ENCODE results near the gene MCEMP1. TPM values are rescaled to one million over a fixed set of nuclear protein-coding genes. Genes with fewer than 3 reads are reported as not detected.

Gene MCEMP1
- total RNA-seq, 1 donor from 2014 or later = not detected

DNA sequence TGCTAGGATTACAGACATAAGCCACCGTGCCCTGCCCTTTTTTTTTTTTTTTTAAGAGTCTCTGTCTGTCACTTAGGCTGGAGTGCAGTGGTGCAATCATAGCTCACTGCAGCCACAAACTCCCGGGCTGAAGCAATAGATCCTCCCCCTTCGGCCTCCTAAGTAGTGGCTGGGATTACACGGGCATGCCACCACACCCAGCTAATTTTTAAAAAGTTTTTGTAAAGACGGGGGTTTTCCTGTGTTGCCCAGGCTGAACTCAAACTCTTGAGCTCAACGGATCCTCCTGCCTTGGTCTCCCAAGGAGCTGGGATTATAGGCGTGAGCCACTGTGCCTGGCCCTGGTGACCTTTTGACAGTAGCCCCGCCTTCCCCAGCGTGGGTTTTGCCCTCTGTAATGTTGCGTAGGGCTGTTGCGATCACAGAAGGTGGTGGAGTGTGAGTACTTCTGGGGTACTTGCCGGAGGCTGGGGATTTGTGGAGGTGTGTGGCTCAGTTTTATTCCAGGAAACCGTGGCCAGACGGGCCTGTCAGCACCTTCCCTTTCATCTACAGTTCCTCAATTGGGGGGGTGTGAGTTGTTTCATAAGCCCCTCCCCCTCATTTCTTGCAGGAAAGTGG, 19.6 kb upstream of the MCEMP1 start:
- no peaks in the 10 kb centered on the region for H3K36me3 ChIP-seq
- H3K4me3 ChIP-seq = no peak overlapping the region
- intact Hi-C loops (cut with DNase I) = no loop called here
- TF ChIP-seq, protein P1, sequence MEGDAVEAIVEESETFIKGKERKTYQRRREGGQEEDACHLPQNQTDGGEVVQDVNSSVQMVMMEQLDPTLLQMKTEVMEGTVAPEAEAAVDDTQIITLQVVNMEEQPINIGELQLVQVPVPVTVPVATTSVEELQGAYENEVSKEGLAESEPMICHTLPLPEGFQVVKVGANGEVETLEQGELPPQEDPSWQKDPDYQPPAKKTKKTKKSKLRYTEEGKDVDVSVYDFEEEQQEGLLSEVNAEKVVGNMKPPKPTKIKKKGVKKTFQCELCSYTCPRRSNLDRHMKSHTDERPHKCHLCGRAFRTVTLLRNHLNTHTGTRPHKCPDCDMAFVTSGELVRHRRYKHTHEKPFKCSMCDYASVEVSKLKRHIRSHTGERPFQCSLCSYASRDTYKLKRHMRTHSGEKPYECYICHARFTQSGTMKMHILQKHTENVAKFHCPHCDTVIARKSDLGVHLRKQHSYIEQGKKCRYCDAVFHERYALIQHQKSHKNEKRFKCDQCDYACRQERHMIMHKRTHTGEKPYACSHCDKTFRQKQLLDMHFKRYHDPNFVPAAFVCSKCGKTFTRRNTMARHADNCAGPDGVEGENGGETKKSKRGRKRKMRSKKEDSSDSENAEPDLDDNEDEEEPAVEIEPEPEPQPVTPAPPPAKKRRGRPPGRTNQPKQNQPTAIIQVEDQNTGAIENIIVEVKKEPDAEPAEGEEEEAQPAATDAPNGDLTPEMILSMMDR (IDR thresholded peaks at IDR 0.05) = no peak
- TF ChIP-seq POLR2A (IDR thresholded peaks at IDR 0.05) (no peak), POLR2AphosphoS5 (IDR thresholded peaks at IDR 0.05; ENCODE audit: insufficient read depth in 1 of 2, low read depth in 1 of 2) (no peak)
- H3K4me1 ChIP-seq = peaks cover 2% of the 10 kb centered on the region
- H3K27ac ChIP-seq = no peak overlapping the region
- DNase-seq (ENCODE audit: extremely low spot score in 2 of 2) = no peak
- no peaks in the 10 kb centered on the region for H3K27me3 ChIP-seq
- H3K9me3 ChIP-seq = no peaks in the 10 kb centered on the region

DNA sequence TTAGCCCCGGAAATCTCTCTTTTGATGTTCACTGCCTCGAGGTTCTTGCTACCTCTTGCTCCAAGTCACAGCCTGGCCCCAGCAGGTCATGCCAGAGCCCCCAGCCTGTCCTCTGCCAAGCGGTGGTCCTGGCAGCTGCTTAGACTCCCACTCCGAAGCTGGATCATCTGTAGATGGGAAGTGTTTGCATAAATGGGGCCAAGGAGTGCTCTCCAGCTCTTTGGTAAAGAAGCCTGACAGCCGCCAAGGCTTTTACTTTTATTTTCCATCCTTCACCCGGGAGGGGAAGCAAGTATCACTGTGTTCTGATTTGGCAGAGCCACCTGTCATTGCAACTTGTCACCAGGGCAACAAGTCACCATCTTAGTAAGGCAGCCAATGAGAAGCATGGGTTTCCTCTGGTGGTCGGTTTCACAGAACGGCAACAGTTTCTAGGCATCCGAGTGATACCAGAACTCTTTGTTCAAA, 18.6 kb upstream of the MCEMP1 start:
- Histone ChIP-seq H3K4me1 (no peaks in the 10 kb centered on the region), H3K4me3 (no peak overlapping the region), H3K27ac (no peak overlapping the region), H3K9me3 (no peaks in the 10 kb centered on the region), H3K36me3 (no peaks in the 10 kb centered on the region), H3K27me3 (no peaks in the 10 kb centered on the region)
- TF ChIP-seq, protein P1 (IDR thresholded peaks at IDR 0.05) = no peak
- no peak for TF ChIP-seq POLR2AphosphoS5 (IDR thresholded peaks at IDR 0.05; ENCODE audit: insufficient read depth in 1 of 2, low read depth in 1 of 2)
- TF ChIP-seq POLR2A (IDR thresholded peaks at IDR 0.05) = no peak
- DNase-seq (ENCODE audit: extremely low spot score in 2 of 2) = no peak
- intact Hi-C loops (cut with DNase I) = no loop called here

DNA sequence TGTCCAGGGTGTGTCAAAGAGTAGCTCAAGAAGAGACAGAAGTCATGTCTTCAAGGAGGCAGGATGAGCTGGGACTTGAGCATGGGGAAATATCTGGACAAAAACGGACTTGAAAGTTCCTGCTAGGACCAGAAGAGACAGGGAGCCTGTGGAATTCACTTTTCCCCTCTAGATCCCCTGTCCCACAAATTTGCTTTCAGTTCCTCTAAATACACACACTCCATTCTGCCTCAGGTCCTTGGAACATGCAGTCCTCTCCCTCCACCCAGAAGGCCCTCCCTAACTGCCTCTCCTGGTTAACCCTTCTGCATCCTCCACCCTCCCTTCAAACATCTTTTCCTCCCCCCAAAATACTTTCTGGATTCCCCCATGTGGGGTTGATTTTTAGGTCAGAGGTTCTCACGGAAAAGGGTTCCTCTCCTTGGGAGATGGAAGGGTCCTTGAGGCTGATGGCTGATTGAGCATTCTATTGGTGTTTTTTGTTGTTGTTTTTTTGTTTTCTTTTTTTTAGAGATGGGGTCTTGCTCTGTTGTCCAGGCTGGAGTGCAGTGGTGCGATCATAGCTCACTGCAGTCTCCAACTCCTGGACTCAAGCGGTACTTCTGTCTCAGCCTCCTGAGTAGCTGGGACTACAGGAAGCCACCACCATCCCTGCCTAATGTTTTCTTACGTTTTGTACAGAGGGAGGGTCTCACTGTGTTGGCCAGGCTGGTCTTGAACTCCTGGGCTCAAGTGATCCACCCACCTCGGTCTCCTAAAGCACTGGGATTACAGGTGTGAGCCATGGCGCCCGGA, 14.9 kb upstream of the MCEMP1 start:
- Histone ChIP-seq H3K36me3 (no peaks in the 10 kb centered on the region), H3K4me1 (no peaks in the 10 kb centered on the region), H3K27ac (no peak overlapping the region), H3K4me3 (no peak overlapping the region), H3K27me3 (no peaks in the 10 kb centered on the region), H3K9me3 (no peaks in the 10 kb centered on the region)
- TF ChIP-seq POLR2AphosphoS5 (IDR thresholded peaks at IDR 0.05; ENCODE audit: insufficient read depth in 1 of 2, low read depth in 1 of 2) (no peak), POLR2A (IDR thresholded peaks at IDR 0.05) (no peak)
- TF ChIP-seq, protein P1 (IDR thresholded peaks at IDR 0.05) = no peak
- DNase-seq (ENCODE audit: extremely low spot score in 2 of 2) = no peak
- intact Hi-C loops (cut with DNase I) = no loop called here

DNA sequence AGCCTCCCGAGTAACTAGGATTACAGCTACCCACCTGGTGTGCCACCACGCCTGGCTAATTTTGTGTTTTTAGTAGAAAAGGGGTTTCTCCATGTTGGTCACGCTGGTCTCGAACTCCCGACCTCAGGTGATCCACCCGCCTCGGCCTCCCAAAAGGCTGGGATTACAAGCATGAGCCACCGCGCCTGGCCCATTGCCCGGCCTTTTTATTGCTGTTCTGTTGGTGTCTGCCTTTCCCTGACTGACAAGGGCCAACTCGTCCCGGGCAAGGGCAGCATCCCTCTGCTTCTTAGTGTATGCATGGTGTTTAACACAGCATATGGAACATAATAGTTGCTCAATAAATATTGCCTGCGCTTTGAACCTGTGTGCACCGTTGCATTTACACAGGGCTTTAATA, 14.2 kb upstream of the MCEMP1 start:
- Histone ChIP-seq H3K27me3 (no peaks in the 10 kb centered on the region), H3K36me3 (no peaks in the 10 kb centered on the region), H3K4me1 (no peaks in the 10 kb centered on the region), H3K4me3 (no peak overlapping the region), H3K9me3 (no peaks in the 10 kb centered on the region), H3K27ac (no peak overlapping the region)
- TF ChIP-seq, protein P1 (IDR thresholded peaks at IDR 0.05) = no peak
- no peak for TF ChIP-seq POLR2A (IDR thresholded peaks at IDR 0.05)
- no peak for TF ChIP-seq POLR2AphosphoS5 (IDR thresholded peaks at IDR 0.05; ENCODE audit: insufficient read depth in 1 of 2, low read depth in 1 of 2)
- no peak for DNase-seq (ENCODE audit: extremely low spot score in 2 of 2)
- intact Hi-C loops (cut with DNase I) = no loop called here

DNA sequence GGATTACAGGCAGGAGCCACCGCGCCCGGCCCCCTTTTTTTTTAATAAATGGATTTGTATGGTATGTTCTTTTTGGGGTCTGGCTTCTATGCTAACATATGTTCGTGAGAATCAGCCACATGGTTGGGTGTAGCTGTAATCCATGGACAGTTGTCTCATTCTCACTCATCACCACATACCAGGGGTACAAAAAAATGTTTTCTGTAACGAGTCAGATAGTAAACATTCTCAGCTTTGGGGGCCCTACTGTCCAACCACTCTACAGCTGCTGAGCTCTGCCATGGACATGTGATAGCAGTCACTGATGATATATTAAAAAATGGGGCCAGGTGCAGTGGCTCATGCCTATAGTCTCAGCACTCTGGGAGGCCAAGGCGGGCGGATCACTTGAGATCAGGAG, 13.2 kb upstream of the MCEMP1 start:
- no peaks in the 10 kb centered on the region for H3K27me3 ChIP-seq
- TF ChIP-seq, protein P1 (IDR thresholded peaks at IDR 0.05) = no peak
- no peak for TF ChIP-seq POLR2A (IDR thresholded peaks at IDR 0.05)
- no peak for TF ChIP-seq POLR2AphosphoS5 (IDR thresholded peaks at IDR 0.05; ENCODE audit: insufficient read depth in 1 of 2, low read depth in 1 of 2)
- no peak overlapping the region for H3K27ac ChIP-seq
- DNase-seq (ENCODE audit: extremely low spot score in 2 of 2) = no peak
- H3K36me3 ChIP-seq = no peaks in the 10 kb centered on the region
- no peaks in the 10 kb centered on the region for H3K4me1 ChIP-seq
- no peaks in the 10 kb centered on the region for H3K9me3 ChIP-seq
- H3K4me3 ChIP-seq = no peak overlapping the region
- intact Hi-C loops (cut with DNase I) = no loop called here
